Spleen (tissue), 7 donors: ENCODE data around the gene RECK.

Experiments
- CTCF ChIP-seq, 11 experiments: fragments of 200-600 bp in 7 of 11; fragments of 450-650 bp in 4 of 11; sonication (generic) in 4 of 11; IDR thresholded peaks in 8 of 11; conservative IDR thresholded peaks in 3 of 11; 1 replicate in 7 of 11; 2 replicates in 4 of 11; pipeline versions ENCODE4 v1.4.0 to v1.8.0; 2016 to 2021; ENCODE audit warnings: antibody characterized with exemption in 11 of 11, inconsistent platforms in 4 of 11, mild to moderate bottlenecking in 1 of 11
- POLR2A ChIP-seq, 3 donors: fragments of 450-650 bp; IDR thresholded peaks; one replicate each; pipeline ENCODE4 v1.5.1; 2017; ENCODE audit warnings: antibody characterized with exemption in 3 of 3, mild to moderate bottlenecking in 1 of 3
- POLR2AphosphoS5 ChIP-seq, 3 donors: sonication (generic); formaldehyde crosslinking; IDR thresholded peaks; one replicate each; pipeline ENCODE4 v1.5.1; 2017; ENCODE audit warnings: antibody characterized with exemption in 3 of 3
- donor health status: DM: no; HTN: no; CAD: no; lungs with moderate emphysema.
- donor health status: DM: no; HTN: no; CAD: no.
- donor health status: DM: no; HTN: no; CAD: no.

- TF ChIP-seq CTCF (IDR thresholded peaks at IDR 0.05 in 8 of 11, conservative IDR thresholded peaks at IDR 0.05 in 3 of 11) (no peak), POLR2AphosphoS5 (IDR thresholded peaks at IDR 0.05) (no peak), POLR2A (IDR thresholded peaks at IDR 0.05) (no peak)
These were observed 46.2 kb downstream of the RECK start for GRCh38 chr9:36082931-36083330.
